ENCODE results near the gene KIF13A.

KIF13A gene

DNA sequence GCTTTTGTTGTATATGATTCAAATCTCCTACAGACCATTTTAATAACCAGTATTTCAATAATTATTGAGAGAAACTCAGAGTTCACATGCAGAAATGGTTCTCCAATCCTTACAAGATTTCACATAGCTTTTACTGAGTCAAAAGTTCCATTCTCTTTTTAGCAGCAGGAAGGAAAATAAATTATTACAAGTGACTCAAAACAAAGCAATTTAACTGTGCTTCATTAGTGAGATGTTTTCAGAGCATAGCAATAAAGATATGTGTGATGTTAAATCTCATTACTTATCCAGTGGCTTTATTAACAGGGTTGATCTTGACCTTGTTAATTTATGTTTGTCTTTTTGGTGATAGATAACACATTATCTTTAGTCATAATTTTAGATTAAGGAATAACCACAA is 22.0 kb downstream of the KIF13A start:
- TF ChIP-seq, protein P1, sequence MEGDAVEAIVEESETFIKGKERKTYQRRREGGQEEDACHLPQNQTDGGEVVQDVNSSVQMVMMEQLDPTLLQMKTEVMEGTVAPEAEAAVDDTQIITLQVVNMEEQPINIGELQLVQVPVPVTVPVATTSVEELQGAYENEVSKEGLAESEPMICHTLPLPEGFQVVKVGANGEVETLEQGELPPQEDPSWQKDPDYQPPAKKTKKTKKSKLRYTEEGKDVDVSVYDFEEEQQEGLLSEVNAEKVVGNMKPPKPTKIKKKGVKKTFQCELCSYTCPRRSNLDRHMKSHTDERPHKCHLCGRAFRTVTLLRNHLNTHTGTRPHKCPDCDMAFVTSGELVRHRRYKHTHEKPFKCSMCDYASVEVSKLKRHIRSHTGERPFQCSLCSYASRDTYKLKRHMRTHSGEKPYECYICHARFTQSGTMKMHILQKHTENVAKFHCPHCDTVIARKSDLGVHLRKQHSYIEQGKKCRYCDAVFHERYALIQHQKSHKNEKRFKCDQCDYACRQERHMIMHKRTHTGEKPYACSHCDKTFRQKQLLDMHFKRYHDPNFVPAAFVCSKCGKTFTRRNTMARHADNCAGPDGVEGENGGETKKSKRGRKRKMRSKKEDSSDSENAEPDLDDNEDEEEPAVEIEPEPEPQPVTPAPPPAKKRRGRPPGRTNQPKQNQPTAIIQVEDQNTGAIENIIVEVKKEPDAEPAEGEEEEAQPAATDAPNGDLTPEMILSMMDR (IDR thresholded peaks at IDR 0.05; ENCODE audit: low read depth, low read length): no peak
- Histone ChIP-seq H3K9me3 (no peaks in the 10 kb centered on the region), H3K4me3 (ENCODE audit: low read depth, low read length) (no peak overlapping the region), H3K36me3 (no peaks in the 10 kb centered on the region), H3K27me3 (no peaks in the 10 kb centered on the region), H3K4me1 (no peaks in the 10 kb centered on the region)
- no peak for DNase-seq

DNA sequence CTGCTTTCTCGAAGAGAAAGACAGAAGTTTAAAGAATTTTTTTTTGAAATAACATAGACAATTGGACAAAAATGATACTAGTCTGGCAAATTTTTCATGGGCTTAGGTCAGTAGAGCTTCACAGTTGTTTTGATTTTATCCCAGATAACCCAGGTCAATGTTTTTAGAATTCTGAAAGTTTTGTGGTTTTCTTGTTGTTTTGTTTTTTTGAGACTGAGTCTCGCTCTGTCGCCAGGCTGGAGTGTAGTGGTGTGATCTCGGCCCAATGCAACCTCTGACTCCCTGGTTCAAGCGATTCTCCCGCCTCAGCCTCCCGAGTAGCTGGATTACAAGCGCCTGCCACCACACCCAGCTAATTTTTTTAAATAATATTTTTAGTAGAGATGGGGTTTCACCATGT is 22.8 kb downstream of the KIF13A start:
- TF ChIP-seq, protein P1 (IDR thresholded peaks at IDR 0.05; ENCODE audit: low read depth, low read length): no peak
- H3K4me1 ChIP-seq: no peaks in the 10 kb centered on the region
- no peak overlapping the region for H3K4me3 ChIP-seq (ENCODE audit: low read depth, low read length)
- H3K36me3 ChIP-seq: no peaks in the 10 kb centered on the region
- no peak for DNase-seq
- H3K27me3 ChIP-seq: no peaks in the 10 kb centered on the region
- H3K9me3 ChIP-seq: no peaks in the 10 kb centered on the region

DNA sequence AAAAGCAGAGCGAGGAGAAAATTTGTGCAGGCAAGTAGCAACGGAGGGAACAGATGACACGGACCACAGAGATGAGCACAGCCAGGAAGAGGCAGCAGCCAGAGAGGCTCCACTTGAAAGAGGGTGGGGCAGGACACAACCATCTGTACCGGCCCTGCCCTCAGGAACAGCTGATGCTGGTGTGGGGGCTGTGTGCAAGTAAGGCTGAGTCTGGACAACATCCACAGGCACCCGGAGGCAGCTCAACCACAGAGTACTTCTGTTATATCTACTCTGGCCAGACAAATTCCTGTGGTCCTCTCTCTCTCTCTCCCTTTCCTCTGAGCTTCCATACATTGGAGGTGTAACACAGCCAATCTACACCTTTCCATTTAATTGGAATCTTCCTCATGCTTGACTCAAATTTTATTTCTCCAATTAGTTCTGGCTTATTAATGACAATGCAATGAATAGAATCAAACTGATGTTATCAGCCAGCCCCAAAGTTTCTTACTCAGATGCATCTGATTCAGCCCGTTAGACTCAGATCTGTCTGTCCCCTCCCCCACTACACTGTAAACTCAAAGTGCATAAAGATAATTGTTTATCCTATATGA is 24.9 kb downstream of the KIF13A start:
- peak; percentile 15 for DNase-seq

DNA sequence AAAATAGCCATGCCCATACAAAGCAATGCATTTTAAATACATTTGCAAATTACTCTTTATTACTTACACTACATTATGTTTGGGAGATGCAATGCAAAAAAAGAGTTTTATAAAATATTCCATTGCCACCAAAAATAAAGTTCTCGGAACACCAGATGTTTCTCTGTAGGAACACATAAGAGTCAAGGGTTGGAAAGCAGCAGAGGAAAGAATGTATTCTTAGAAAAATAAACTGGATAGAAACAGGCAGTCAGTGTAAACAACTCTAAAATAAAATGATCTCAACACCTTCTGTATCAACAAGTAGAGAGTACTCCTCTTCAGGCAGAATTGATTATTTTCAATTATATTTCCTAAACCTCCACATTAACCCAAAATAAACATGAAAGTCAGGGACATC is 28.1 kb downstream of the KIF13A start:
- Histone ChIP-seq H3K27me3 (no peaks in the 10 kb centered on the region), H3K9me3 (no peaks in the 10 kb centered on the region; the same call in 1 of the 2 replicates), H3K4me1 (no peaks in the 10 kb centered on the region), H3K4me3 (ENCODE audit: low read depth, low read length) (no peak overlapping the region), H3K36me3 (no peaks in the 10 kb centered on the region)
- TF ChIP-seq, protein P1 (IDR thresholded peaks at IDR 0.05; ENCODE audit: low read depth, low read length): no peak
- no peak for DNase-seq

More for the DNA sequence above, 24.9 kb downstream of the KIF13A start:
- Histone ChIP-seq H3K4me3 (ENCODE audit: low read depth, low read length) (no peak overlapping the region), H3K36me3 (no peaks in the 10 kb centered on the region), H3K27me3 (no peaks in the 10 kb centered on the region), H3K9me3 (no peaks in the 10 kb centered on the region), H3K4me1 (no peaks in the 10 kb centered on the region)
- TF ChIP-seq, protein P1 (IDR thresholded peaks at IDR 0.05; ENCODE audit: low read depth, low read length): no peak

DNA sequence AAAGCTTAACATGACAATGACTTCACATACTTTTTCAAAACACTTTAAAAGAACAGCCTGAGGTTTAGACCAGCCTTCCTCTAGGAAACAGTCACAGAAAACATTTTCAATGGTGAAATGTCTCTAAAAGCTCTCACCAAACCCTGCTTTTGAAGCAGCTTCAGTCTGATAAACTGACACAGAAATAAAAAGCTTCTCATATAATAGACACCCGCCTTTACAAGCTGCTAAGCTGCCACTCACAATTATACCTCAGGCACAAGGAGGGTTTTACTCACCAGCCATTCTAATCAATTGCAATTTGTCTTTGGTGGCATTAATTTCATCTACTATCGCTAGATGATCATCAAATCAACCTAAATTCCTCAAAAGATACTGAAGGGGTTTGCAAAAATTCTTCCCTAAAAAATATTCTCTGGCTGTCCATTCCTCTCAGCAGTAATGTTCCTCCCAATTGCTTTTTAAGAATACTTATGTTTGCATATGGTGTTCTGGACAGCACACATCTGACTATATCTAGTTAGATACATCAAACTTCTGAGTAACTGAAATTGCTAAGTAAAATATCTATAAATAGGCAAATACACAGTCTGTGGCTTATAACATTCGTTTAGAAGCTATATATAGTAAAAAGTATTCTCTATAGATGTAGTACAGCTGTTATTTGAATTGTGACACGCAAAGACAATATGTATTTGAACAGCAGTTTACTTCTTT is 29.4 kb downstream of the KIF13A start:
- H3K4me1 ChIP-seq: no peaks in the 10 kb centered on the region
- DNase-seq: no peak
- H3K4me3 ChIP-seq (ENCODE audit: low read depth, low read length): no peak overlapping the region
- TF ChIP-seq, protein P1 (IDR thresholded peaks at IDR 0.05; ENCODE audit: low read depth, low read length): no peak
- H3K9me3 ChIP-seq: no peaks in the 10 kb centered on the region; the same call in 1 of the 2 replicates
- H3K27me3 ChIP-seq: no peaks in the 10 kb centered on the region
- no peaks in the 10 kb centered on the region for H3K36me3 ChIP-seq

DNA sequence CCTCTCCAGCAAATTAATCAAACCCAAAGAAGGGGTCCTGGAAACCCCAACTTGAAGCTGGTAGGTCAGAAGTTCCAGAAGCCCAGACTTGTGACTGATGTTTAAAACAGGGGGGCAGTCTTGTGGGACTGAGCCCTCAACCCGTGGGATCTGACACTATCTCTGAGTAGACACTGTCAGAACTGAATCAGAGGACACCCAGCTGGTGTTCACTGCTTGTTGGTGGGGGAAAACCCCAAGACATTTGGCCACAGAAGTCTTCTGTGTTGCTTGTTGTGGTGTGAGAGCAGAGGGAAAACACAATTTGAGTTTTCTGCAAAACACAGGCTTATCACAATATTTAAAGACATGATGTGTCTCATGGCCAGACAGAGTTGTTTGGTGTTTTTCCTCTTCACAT is 29.9 kb downstream of the KIF13A start:
- TF ChIP-seq, protein P1 (IDR thresholded peaks at IDR 0.05; ENCODE audit: low read depth, low read length): no peak
- Histone ChIP-seq H3K4me1 (no peaks in the 10 kb centered on the region), H3K27me3 (no peaks in the 10 kb centered on the region), H3K9me3 (no peaks in the 10 kb centered on the region; the same call in 1 of the 2 replicates), H3K4me3 (ENCODE audit: low read depth, low read length) (no peak overlapping the region), H3K36me3 (no peaks in the 10 kb centered on the region)
- no peak for DNase-seq
